GM19372 (cell line): ENCODE measurements around the gene SRPRB.

Source experiments
- ATAC-seq: cut with Tn5 transposase; IDR thresholded peaks from one replicate; pipeline ENCODE4 v1.9.1; 2021; ENCODE audit warnings: mild to moderate bottlenecking, low read depth, moderate library complexity; ENCODE audit not compliant: unreplicated experiment

SRPRB gene

GRCh38 chr3:133863911-133864310 is 58.3 kb downstream of the SRPRB start:
- ATAC-seq = no peak

GRCh38 chr3:133864616-133865015 is 59.0 kb downstream of the SRPRB start:
- ATAC-seq = no peak

DNA sequence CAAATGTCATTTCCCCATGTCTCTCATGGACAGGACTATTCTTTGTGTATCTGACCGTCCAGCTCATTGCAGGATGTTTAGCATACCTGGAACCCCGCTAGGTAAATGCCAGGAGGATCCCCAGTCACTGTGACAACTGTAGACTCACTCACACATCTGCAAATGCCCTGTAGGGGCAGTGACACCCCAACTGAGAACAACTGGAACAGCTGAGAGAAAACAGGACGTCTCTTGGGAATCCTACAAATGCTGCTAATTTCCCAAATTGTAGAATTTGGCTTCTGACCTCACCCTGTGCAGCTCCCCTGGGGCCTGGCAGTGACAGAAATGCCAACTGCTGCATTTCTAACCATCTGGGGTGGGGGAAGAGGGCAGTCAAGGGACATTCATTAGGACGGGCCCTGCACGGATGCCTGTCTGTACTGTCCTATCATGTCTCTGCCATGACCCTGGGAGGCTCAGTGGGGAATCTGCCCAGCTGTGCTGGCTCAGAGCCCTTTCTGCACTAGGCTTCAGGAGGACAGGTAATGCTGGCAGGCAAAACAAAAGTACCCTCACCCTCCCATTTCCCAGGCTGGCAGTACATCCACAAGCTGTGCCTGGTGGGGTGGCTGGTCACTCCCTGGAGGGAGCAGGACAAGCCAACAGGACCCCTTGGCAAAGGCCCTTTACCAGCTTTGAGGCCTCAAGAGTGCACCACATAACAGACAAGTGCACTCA is 59.7 kb downstream of the SRPRB start:
- ATAC-seq = no peak

GRCh38 chr3:133866141-133866540 is 60.5 kb downstream of the SRPRB start:
- no peak for ATAC-seq

DNA sequence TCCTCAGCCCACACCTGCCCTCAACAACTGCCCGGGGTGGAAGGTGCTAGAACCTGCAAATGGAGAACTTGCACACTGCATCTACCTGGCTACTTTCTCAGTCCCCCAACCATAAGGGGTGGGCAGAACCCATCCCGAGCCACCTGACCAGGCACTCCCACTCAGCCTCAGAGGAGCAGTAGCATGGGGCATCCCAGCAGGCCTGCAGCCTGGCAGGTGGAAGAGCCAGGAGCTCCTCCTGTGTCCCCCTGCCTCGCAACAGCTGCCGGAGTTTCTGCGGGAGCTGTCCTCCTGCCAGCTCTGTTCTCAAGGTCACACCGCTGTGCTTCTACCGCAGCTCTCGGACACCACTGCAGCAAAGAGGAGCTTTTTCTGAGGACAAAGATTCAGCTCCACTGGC is 62.6 kb downstream of the SRPRB start:
- no peak for ATAC-seq

- ATAC-seq = no peak
These were observed 63.3 kb downstream of the SRPRB start for GRCh38 chr3:133868758-133869475.

GRCh38 chr3:133869586-133869985 is 64.0 kb downstream of the SRPRB start:
- ATAC-seq = no peak

DNA sequence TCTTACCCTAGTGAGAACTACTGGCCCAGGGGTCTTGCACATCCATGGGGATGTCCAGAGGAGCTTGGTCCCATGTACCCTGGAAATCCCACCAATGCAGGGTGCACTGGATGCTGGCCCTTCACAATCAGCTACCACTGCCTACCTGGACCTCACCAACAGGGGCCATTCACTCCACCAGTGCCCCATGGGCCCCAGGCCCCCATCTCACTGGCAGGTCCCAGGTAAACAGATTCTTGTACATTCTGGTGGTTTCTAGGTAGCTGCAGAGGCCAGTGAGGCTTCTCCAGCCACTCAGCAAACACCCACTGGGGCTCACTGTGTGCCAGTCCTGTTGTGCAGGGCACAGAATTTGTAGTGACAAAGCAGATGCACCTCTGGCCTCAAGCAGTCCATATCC is 65.2 kb downstream of the SRPRB start:
- ATAC-seq = no peak
